NCI-H146 (cell line): ENCODE results near the gene KRT1.
"Not testable (repeated sequence)": the region's sequence is repeated elsewhere in the genome, so short reads cannot be mapped to it uniquely, and the experiment has no call there.

Experiments
- DNase-seq: peaks from one replicate; lab custom pipeline; 2025; lab: John Stamatoyannopoulos, UW

The KRT1 gene

DNA sequence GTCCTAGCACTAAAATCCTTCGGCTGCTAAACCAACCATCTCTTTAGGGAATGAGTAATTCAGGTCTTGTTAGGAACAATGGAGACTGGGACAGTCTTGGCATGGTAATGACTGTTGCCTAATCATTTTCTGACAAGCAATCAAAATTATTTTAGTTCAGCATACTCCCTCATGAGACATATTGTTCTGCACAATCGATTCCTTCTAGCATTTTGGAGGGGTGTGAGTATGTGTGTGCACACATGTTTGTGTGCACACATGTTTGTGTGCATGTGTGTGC is 2.1 kb upstream of the KRT1 start:
- DNase-seq = no peak

DNA sequence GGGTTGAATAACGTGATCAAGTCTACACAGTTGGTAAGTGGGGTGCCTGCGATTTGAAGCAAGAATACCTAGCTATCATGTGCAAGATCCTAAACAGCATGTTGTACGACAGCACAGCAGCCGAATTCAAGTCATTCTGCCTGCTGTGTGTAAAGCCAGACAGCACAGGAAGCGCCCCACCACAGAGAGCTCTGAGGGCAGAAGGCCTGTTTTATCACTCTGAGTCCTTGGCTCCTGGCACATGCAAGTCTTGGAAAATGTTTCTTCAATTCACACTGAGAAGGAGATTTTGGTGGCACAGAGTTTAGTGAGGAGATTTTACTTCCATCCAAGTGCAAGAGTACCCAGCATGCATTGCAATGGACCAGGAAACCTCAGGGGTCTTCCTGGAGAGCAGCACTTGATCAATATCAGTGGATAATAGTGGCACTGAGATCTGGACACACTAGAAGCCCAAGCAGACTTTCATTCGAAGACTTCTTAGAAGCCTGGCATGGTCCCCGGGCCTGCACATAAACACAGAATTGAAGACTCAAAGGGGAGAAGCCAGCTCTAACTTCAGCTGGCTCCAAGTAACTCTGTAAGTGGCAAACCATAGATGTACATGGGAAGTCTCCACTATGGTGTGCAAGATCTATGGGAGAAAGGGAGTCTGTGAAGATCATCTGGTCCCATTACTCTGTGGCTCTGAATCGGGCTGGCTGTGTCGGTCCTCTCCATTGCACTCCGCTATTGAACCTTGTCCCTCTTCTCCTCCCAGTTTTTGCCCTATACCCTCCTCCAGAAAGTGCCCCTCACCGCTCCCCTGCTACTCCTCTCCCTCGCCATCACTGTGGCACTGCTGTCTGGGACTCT is 1.5 kb upstream of the KRT1 start:
- DNase-seq = no peak

- no peak for DNase-seq
Measured at GRCh38 chr12:52679875-52680274, 332 bp downstream of the KRT1 start.

DNA sequence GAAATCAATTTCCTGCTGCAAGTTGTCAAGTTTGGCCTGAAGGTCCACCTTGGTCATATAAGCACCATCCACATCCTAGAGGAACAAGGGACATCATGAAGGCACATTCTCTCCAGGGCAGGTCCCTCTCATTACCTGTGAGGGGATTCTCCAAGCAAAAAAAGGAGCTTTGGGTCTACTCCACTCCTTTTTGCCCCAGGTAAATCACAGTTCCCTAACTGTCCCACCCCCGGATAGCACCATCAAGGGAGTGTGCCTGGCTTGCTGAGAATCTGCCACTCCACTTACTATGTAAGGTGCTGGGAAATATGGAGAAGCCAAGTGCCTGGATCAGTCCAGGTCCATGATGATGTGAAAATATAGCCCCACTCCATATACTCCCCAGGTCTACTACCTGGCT is 2.5 kb downstream of the KRT1 start:
- DNase-seq = no peak

GRCh38 chr12:52677126-52677525 is 3.1 kb downstream of the KRT1 start:
- no peak for DNase-seq

GRCh38 chr12:52676163-52676562 is 4.0 kb downstream of the KRT1 start:
- no peak for DNase-seq

GRCh38 chr12:52675301-52675701 is 4.9 kb downstream of the KRT1 start:
- no peak for DNase-seq

GRCh38 chr12:52674433-52674775 is 5.8 kb downstream of the KRT1 start:
- DNase-seq = no peak

GRCh38 chr12:52673713-52674432 is 6.3 kb downstream of the KRT1 start:
- no peak for DNase-seq

DNA sequence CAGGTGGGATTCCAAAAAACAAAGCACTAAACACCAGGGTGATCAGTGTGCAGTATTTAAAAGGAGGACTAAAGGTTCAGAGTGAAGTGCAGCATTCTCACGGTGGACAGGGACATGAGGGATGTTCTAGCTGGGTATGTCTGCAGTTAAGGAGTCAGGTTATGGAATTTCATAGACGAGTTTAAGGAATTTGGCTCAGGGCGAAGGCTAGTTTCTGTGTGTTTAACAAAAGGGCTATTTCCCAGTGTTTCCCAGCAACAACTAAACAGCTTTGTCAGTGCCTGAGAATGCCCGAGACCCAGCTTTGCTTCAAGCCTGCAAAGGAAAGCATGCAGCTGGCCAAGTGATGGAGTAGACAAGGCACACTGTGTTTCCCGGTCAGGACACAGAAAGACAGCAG is 7.0 kb downstream of the KRT1 start:
- no peak for DNase-seq

DNA sequence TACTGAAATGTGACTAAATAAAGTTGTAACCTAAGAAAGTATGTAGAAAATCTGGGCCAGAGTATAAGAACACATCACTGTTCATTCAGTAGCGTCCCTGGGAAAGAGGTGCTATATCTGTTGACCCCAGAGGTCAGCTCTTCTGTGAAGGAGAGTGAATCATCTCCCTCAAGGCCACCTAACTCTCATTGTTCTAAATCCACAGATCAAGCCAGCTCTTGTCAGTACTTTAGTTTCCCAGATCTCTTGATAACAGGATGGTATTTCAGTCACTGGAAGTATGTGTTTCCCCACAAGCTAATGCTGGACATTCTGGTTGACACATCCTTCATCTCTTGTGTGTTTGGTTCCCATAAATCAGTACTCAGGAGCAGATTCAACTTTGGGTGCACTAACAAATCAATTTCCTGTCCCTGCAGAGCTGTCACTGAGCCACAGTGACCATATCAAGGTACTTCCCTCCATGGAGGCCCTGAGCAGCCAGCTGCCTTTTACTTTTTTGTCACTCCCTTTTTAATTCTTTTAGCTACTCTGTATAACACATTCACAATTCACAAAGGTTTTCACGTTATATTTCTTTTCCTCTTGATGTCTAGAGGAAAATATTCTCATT is 7.8 kb downstream of the KRT1 start:
- DNase-seq = no peak

DNA sequence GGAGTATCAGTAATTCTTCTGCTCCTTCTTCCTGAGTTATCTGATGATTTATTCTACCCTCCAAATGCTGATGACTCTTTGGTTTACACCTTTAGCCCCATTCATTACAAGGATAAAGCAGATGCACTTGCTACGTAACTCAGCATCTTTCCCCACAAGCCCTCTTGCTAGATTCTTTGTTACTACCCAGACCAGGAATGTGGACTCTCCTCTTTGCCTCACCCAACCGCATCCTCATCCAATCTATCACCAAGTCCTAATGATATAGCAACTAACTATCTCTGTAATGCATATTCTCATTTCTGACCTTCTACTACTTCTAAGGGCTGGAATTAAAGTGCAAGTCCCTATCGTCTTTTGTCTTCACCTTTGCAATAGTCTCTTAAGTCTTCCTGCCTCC is 9.2 kb downstream of the KRT1 start:
- DNase-seq = no peak

GRCh38 chr12:52670506-52670905 is 9.7 kb downstream of the KRT1 start:
- no peak for DNase-seq

DNA sequence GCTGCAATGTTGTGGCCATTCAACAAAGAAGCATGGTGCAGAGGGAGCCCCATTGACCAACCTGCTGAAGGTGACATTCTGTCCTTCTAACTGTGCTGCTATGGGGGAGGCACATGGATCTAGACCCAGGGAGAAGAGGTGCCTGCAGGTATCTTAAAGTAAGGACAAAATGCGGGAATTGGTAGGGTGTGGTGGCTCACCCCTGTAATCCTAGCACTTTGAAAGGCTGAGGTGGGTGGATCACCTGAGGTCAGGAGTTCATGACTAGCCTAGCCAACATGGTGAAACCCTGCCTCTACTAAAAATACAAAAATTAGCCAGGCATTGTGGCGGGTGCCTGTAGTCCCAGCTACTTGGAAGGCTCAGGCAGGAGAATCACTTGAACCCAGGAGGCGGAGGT is 10.3 kb downstream of the KRT1 start:
- DNase-seq = not testable (repeated sequence)

- DNase-seq = no peak
Measured at GRCh38 chr12:52669426-52669825, 10.8 kb downstream of the KRT1 start.

GRCh38 chr12:52667931-52668330 is 12.3 kb downstream of the KRT1 start:
- DNase-seq = no peak

- no peak for DNase-seq
Measured at GRCh38 chr12:52667509-52667908, 12.7 kb downstream of the KRT1 start.

- no peak for DNase-seq
Measured at GRCh38 chr12:52666471-52666870, 13.7 kb downstream of the KRT1 start.

- no peak for DNase-seq
Measured at GRCh38 chr12:52663420-52663819, 16.8 kb downstream of the KRT1 start.

DNA sequence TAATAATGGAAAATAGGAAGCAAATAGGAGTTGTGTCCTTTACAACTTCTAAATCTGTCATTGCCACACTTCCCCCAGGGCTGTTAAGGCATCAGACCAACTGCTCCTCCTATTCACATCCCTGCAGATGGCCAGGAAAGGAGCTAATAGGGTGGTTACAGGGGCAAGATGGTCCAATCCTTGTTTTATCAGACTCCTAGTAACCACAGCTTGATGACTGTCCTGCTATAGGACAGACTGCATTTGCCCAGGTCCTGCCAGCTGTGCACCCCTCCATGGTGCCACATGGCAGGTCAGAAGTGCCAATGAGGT is 17.3 kb downstream of the KRT1 start:
- DNase-seq = no peak

DNA sequence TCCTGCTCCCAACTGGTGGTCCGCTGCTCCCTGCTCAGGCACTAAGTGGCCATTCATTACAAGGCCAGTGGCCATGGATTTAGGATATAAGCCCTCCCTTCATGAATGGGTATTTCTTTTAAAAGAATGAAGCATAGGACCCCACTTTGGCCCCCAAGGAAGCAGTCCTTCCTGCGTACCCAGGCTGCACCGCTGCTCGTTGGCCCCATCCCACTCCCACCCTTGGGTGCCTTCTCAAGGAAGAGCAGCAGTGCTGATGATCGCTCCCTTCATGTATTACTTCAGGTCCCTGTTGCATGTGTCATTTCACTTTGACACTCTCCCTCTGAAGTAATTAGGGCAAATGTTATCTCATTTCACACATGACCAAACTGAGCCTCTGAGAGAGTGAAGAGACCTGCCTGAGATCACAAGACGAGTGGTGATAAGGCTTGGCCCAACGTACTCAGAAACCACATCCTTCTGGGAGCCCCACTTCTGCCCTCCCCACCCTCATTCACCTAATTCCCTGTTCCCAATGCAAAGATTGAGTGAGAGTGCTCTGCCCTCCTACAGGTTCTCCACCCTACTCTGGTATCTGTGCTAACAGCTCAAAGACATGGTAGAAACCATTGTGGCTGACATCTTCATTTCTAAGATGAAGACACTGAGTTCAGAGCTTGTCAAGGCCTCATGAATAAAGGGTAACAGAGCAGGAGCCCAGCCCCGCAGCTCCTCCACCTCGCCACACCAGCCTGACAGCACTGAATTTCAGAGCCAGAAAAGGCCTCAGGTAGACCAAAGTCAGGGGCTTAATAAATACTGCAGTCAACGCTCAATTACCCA is 17.9 kb downstream of the KRT1 start:
- DNase-seq = no peak

- DNase-seq = no peak
Measured at GRCh38 chr12:52661668-52662067, 18.5 kb downstream of the KRT1 start.
